GOT3 (cell line): ENCODE data around the gene CACNA1C.

Source experiments
- DNase-seq: peaks from one replicate; lab custom pipeline; 2025; ENCODE audit warnings: mixed read lengths; lab: John Stamatoyannopoulos, UW

The CACNA1C gene

DNA sequence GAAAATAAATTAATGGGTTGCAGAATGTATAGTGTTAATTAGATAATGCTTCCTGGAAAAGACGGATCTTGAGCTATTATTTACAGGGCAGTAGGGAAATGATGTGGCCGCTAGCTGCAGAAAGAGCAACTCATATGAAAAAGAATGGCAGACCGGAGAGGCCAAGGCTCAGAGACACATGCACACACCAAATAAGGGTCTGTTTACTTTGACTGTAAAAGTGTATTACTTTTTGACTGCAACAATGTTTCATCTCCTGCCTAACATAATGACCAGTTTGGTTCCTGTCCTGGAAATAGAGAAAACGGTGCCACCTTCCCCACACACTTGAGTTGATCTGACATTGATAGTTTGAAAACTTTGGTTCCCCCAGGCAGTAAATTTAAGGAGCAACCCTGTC lies 290.9 kb downstream of the CACNA1C start:
- no peak for DNase-seq

- no peak for DNase-seq
These were observed 291.7 kb downstream of the CACNA1C start for GRCh38 chr12:2344476-2344875.

DNA sequence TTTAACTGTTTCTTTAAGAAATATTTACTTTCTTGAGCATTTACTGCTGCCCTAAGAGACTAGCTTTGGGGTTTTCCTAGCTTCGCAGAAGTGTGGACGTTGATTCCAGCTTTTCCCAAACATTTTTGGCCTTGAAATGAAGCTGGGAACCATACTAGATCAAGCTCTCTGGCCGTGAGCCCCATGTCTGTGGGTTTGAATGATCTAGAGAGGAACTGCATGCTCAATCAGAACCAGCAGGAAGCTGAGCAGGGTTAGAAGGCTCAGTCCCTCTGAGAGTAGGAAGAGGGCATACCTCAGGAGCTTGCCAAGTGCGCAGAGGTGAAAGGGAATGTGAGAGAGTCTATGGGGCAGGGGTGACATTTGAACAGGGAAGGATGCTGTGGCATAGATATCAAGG lies 292.1 kb downstream of the CACNA1C start:
- no peak for DNase-seq

GRCh38 chr12:2345902-2346301 lies 293.1 kb downstream of the CACNA1C start:
- DNase-seq, result no peak

GRCh38 chr12:2346416-2346815 lies 293.6 kb downstream of the CACNA1C start:
- DNase-seq, result no peak

DNA sequence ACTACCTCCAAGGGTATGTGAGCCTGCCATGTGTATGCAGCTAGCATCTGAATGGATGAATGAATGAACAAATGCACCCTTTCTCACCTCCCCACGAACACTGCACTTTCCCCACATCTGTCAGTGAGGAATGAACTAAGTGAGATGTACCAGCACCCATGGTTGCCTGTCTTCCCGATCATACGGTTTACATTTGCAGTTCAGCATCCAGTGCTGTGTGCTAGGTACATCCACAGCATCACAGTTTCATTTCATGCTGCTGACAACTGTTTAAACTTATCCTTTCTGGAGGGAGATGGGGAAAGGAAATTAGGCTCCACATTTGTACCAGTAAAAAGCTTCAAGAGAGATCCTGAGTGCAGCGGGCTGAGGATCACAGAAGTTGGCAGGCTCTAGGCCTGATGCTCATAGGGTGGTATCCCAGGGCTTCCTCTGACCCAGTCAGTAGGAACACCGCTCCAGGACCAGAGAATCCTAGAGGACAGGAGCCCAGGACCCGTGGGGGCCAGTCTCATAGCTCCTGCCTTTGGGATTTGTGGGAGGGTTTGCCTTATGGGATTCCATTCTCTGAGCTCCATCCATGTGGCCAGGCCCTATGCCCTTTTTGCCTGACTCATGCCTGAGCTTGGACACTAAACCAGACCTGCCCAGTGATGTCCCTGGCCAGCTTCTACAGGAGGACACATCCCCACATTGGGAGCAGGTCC lies 294.5 kb downstream of the CACNA1C start:
- no peak for DNase-seq

GRCh38 chr12:2347844-2348481 lies 295.2 kb downstream of the CACNA1C start:
- DNase-seq, result no peak

DNA sequence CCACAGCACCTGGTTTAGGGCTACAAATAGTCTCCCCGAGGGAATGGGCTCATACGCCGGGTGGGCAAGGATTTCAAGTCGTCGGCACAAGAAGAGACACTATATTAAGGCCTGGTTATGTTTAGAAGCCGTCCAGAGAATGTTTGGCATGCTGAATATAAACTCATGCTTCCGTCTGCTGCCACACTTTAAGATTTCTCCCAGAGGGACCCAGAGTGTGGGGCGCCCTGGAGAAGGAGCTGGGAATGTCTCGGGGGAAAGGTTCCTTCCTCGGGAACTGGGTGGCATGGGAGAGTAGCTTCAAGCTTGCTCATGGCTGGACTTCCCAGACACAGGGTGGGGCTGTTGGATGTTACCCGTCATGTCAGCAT lies 295.7 kb downstream of the CACNA1C start:
- no peak for DNase-seq

GRCh38 chr12:2351161-2351560 lies 298.4 kb downstream of the CACNA1C start:
- no peak for DNase-seq

- DNase-seq, result no peak
These were observed 299.4 kb downstream of the CACNA1C start for GRCh38 chr12:2352203-2352602.

DNA sequence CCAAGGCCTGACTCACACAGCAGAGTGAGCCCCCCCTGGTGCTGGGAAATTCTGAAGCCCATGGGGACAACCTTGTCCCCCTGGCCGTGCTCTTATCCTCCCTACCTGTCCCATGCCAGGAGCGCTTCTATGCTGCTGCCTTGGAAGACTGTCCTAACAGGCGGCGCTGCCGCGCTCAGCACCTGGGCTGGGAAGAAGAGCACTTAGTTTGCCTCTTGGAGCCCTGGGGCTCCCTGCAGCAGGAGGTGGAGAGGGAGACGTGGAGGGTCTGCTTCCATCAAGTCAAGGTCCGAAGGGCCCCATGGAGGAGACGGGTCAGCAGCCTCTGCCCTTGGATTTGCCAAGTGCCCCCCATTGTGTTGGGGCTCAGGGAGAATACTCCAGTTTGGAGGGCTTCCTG lies 300.5 kb downstream of the CACNA1C start:
- no peak for DNase-seq

GRCh38 chr12:2353691-2354090 lies 300.9 kb downstream of the CACNA1C start:
- no peak for DNase-seq

GRCh38 chr12:2354151-2354991 lies 301.6 kb downstream of the CACNA1C start:
- no peak for DNase-seq

GRCh38 chr12:2355198-2355597 lies 302.4 kb downstream of the CACNA1C start:
- DNase-seq, result no peak

DNA sequence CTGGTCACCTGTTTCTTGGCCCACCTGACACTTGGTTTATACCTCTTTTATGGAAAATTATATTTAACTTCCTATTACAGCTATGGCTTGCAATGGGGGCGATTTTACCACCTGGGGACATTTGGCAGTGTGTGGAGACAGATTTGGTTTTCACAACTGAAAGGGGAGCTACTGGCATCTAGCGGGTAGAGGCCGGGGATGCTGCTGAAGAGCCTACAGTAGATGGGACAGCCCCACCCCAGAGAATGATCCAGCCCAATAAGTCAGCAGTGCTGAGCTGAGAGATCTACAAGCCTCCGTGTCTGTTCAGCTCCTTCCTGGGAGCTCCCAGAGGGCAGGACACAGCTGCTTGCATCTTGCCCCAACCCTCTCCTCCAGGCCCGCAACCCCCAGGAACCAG lies 302.8 kb downstream of the CACNA1C start:
- DNase-seq, result no peak

DNA sequence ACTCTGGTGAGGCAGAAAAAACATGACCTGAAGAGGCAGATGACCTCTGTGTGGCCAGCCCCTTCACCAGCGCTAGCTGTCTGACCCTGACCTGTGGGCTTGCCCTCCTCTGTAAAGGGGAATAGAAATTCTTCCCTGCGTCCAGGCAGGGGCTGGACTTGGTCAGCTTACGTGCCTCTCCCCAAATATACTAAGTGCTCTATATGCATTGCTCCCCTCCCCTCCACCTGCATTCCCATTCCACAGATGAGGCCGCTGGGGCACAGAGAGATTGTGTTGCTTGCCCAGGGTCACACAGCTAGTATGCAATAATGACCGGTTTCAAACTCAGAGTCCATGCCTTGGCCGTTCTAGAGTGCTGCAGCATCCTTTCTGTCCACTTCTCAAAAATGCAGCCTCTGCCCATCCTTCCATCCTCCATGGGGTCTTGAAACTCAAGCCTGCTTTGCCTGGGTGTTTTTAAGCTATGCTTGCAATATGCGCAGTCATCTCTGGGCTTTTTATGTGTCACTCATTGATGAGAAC lies 303.9 kb downstream of the CACNA1C start:
- DNase-seq, result no peak

DNA sequence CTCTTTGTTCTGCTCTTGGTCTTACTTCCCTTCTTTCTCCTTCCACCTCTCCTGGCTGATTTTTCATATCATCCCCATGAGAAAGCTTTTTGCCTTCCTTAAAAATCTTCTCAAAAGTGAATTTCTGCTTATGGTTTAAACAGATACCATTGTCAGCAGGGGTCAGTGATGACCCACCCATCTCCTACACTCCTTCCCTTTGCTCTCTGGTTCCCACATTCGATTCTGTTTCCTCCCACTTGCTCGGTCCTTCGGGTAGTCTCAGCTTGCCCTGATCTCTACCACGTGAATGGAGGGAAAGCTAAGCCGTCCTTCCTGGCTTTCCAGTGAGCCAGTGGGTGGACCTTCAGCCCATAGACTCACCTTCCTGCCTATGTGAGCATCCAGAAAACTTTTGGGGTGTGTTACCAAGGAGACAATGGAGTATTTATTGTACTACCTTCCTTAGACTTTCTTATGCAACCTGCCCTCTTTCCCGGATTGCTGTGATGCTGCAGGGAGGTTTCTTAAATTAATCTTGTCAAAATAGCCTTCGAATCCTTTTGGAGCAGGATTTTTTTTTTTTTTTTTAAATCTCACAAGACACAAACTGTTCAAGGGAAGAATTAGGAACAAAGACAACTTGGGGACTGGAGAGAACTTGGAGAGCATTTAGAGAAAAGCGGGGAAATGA lies 306.3 kb downstream of the CACNA1C start:
- no peak for DNase-seq

- no peak for DNase-seq
These were observed 307.2 kb downstream of the CACNA1C start for GRCh38 chr12:2359725-2360629.

GRCh38 chr12:2360630-2361170 lies 307.9 kb downstream of the CACNA1C start:
- no peak for DNase-seq

GRCh38 chr12:2363836-2364609 lies 311.2 kb downstream of the CACNA1C start:
- DNase-seq, result no peak
